Right lung (tissue), 5 donors: ENCODE data around the gene CHD6. TPM values are rescaled to one million over a fixed set of nuclear protein-coding genes. Genes with fewer than 3 reads are reported as not detected.

ENCODE experiments used
- DNase-seq, 2 donors: peaks; one replicate each; pipeline ENCODE4 v3.0.0-alpha.2; 2013
- polyA plus RNA-seq, 5 donors: library from polyadenylated mRNA; unstranded; fragments of 120-200 nt; gene quantifications; one replicate each; pipeline versions ENCODE4 v1.2.1 to v1.2.3, GENCODE V29; 2013; ENCODE audit warnings: inconsistent platforms in 1 of 5, low replicate concordance in 1 of 5; ENCODE audit not compliant: insufficient read length in 5 of 5, insufficient read depth in 1 of 5

The CHD6 gene
- polyA plus RNA-seq, 5 donors: 33.0 to 64.6 (median 57.5) TPM

DNA sequence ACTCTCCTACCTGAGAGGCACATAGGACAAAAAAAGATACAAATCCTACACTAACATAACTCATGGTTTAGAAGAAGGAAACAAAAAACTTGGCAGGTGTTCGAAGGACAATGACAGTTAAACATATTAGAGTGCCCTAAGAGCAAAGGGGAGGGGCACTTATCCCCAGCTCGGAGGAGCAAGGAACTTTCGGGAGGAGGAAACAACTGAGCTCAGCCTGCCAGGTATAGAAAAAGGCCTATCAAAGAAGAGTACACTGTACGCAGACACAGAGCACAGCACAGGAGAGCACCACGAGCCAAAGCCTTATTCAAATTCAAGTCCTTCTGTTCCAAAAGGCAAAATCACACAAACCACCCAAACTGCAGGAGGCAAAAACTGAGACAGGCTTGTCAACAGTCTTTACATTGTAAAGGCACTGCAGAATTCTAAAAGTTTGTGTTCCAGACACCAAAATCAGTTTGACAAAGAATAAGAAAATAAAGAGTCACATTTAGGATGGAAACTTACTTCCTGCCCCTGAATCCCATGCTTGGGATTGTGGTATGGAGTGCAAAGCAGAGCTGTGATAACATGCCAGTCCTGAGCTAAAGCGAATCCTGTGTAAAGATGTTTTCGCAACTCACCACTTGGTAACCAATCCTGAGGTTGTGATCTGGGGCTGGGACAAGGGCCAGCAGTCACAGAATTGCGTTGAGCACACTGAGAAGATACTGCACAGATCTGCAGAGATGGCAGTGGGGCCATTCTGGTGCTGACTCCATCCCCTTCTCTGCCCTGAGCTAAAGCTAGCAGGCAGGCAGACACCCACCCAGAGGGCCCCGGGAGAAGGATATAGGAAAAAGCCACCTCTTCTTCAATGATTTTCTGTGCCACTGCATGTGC, 108.6 kb downstream of the CHD6 start:
- peak; percentile 32 to 52 for DNase-seq

DNA sequence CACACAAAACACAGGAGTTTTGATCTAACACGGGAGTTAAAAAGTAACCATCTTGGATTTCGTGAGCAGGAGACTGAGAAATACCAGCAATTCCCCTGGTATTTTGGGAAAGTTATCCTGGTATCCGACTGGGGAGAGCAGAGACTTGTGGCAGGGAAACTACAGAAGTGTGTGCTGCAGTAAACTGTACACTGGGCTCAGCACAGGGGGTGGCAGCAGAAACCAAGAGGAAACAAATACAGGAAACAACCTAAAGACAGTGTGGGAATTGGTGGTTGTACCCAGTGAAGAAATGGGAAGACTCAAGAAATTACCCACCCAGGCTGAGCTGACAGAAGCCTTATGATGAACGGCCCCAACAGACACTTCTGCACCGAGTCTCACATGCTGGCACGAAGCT, 109.8 kb downstream of the CHD6 start:
- DNase-seq: no peak

DNA sequence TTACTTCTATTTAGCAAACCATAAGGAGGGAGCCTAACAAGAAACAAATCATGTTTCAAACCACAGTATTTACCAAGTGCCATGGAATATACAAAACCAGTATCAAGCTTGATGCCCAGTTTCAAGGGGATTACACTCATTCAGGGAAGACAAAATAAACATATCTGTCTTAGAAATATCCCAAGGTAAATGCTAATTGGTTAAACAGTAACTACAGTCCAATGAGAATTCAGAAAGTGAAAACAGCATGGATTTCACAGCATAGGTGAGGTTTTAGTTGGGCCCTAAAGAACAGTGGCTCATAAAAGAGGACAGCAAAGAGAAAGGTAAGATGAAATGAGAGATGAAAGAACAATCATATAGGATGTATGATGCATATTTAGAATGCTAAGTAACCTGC, 110.3 kb downstream of the CHD6 start:
- no peak for DNase-seq

DNA sequence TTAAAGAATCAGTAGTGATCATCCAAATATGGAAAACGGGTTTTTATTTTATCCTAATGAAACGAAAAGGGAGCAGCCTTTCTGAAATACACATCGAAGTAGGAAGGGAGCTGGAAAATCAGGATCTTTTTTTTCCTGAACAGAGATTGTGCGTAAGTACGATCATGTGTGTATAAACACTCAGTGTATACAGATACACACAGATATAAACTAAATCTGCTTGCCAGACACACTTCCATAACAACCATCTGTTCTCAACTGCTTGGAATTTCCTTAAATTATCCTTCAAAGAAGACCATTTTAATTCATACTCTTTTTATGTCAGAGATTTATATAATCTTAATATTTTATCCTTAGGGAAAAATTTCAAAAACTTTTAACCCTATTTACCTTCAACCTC, 110.7 kb downstream of the CHD6 start:
- peak; percentile 31 to 46 for DNase-seq

DNA sequence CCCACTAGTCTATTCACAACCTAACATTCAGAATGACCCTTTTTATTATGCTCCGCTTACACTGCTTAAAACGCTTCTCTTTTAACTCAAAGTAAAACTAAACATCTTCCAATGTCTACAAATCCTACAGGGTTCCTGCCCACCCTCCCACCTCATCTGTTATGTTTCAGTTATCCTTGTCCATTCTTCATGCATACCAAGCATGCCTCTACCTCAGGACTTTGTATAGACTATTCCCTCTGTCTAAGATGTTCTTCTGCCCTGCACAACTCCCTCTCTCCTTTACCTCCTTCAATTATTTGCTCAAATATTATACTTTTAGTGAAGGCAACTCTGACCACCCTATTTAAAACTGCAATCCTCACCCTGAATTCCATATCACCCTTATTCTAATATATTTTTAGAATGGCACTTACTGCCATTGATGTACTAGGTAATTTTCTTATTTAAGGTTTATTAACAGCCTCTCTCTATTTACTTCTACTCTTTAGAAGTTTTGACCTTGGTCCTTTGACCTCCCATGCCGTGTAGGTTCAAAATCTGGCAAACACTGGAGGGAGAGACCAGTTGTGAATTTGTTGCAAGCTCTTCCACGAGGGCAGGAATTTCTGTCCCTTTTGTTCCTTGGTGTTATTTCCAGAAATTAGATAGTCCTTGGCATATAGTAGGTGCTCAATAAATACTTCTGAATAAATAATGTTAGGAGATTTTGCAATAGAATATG, 111.8 kb downstream of the CHD6 start:
- DNase-seq: no peak

DNA sequence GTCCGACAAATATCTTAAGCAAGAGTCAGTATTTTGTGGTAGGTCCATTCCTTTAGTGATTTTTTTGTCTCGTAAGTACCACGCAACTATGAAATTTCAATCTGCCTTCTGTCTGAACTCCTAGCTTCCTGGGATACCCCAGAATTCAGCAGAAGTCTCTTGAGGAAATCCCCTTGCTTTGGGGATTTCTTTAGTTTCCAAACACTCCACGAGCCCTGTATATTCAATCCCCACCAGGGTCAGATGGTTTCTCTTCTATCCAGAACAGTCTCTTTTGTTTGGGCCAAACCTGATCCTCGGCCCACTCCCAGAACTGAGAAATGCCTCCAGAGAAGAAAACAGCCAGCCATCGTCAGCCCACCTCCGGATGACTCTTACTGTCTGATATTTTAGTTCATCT, 113.0 kb downstream of the CHD6 start:
- DNase-seq: no peak

DNA sequence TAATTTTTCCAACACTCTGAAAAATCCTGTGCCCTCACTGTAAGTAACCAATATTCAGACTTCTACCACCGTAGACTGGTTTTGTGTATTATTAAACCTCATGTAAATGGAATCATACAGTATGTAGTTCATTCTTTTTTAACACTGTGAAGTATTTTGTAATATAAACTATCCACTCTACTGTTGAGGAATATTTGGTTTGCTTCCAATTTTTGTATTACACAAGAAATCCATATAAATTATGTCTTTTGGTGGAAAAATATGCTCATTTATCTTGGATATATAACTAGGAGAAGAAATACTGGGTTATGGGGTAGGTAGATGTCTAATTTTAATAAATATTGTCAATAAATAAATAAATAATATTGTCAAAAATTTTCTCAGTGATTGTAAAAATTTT, 116.8 kb downstream of the CHD6 start:
- DNase-seq: no peak

DNA sequence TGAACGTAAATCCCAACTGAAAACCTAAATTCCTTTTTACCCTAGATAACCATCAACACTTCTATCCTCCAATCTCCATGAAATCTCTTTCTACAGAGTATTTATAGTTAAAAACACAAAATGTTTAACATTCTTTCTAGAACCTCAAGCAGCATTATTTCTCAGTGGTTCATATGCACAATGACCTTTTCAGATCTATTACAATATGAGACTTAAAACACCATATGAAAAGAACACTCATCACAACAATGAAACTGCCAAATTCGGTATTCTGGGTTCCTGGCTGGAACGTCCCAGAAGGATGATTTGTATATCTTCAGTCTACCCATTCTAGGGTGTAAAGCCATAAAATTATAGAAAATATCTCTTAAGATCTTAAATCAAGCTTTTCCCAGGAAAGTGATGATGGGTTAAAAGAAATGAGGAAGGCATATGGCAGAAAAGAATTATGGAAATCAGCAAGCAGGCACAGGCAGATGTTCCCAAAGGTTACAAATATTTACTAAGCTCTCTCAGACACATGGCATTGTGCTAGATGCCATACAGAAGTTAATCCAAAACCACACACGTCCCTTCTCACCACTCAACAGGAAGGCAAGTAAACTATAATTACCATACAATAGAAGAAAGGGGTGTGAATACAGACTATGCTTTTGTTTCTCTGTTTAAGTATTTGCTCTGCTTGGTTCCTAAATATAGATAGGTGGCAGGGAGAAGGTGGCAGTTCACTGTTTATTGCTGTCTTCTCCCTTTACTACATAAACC, 118.0 kb downstream of the CHD6 start:
- DNase-seq: no peak

DNA sequence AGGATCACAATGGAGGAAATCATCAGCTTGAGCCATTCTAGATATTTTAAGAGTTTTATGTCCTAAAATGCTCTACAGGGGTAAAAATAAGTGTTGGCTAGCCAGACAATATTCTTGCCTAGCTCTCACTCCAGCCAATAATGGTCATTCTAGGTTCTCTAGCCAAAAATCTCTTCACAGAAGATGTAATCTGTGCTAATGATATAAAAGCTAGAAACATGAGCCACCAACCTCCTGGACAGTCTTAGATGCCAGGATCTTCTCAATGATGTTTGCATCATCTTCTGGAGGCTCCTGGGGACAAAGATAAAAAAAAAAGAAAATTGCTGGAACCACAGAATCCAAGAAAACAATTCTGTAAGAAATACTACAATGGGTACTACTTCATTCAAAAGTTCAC, 119.1 kb downstream of the CHD6 start:
- DNase-seq: no peak

DNA sequence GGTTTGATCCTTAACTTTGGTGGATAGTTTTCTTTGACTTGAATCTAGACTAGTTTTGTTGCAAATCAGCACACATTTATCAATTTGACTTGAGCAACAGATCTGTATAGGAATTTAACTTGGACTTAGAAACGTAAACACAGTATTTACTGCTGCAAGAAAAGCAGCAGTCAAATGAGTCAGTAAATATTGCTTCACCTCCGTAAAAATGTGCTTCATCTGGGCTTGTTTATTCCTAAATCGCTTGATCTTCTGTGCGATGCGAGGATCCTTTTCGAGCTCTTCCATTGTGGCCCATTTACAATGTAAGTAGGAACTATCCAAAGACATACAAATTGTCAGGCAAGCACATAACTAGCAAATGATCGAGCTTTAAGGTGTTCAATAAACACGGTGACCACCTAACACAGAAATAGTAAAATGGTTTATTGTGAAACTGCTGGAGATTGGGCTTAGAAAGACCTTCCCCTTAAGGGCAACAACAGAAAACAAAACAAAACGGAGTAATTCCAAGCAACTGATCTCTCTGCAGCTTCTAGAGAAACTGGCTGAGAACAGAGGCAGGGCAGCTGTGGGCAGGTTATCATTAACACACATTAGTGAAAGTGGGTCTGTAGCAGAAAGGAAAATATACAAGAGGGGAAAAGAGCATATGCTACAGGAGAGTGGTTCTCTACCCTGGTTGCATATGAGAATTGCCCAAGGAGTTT, 120.8 kb downstream of the CHD6 start:
- no peak for DNase-seq

DNA sequence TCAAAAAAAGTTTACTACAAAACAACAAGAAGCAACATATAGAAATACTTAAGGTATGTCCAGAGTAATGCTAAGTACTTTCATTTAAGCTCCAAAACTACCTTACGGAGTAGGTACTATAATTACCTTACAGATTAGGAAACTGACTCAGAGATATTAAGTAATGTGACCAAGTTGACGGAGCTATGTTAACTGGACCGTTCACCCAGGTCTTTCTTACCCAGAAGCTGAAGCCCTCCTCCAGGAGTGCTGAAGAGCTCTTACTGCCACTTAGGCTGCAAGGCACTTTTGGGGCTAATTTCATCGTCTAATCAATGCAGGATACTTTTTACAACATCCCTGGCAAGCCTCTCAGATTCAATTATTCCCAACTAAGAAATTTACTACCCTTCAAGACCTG, 123.7 kb downstream of the CHD6 start:
- DNase-seq: no peak

DNA sequence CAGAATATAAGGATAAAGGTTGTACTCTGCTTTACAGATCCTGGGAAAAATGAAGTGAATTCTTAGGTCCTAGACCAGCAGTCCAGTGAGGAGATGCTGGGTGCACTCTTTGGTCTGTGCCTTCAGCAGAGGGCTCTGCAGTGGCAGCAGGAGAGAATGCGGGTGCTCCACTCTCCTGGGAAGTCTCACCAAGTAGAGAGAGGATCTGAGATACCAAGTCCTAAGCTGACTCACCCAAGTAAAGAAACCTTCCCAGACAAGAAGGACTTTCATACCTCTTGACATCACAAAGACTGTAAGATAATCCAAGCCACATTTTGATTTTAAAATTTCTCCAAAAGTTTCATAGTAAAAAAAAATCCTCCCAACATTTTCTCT, 134.6 kb downstream of the CHD6 start:
- no peak for DNase-seq

DNA sequence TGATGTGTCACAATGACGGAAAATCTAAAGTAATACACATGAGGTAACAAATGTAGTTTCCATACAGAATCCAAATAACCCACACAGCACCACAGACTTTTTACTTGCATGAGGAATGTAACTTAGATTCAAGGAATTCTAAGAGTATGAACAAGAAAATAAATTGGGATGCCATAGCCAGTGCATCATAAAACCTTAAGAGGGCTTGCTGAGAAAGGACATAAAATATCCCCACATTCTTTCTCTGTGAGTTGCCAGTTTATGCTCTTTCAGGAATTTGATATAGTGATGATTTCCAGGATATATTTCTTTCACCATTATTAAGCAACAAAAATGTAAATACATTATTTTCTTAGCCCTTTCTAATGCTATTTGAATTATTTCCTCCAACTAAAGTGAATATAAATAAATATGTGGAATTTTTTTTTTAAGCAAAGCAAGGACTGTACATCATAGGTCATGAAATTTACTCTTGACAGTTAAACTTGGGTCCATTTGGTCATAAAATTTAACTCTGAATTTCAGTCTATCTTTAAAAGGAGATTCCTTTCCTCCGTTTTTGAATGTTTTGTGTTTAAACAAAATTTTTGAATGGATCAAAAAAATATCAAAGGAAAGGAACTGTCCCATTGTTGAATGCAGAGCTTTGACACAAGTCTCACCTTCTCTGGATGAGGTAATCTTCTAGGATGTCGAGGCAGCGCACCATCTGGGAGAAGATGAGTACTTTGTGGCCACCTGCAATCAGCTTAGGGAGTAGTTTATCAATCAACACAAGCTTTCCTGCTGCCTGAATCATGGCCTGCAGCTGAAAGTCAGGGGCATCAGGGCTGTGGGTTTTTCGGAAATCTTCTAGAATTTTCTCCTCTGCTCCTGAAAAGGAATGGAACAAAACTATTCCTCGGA, 135.3 kb downstream of the CHD6 start:
- DNase-seq: no peak

DNA sequence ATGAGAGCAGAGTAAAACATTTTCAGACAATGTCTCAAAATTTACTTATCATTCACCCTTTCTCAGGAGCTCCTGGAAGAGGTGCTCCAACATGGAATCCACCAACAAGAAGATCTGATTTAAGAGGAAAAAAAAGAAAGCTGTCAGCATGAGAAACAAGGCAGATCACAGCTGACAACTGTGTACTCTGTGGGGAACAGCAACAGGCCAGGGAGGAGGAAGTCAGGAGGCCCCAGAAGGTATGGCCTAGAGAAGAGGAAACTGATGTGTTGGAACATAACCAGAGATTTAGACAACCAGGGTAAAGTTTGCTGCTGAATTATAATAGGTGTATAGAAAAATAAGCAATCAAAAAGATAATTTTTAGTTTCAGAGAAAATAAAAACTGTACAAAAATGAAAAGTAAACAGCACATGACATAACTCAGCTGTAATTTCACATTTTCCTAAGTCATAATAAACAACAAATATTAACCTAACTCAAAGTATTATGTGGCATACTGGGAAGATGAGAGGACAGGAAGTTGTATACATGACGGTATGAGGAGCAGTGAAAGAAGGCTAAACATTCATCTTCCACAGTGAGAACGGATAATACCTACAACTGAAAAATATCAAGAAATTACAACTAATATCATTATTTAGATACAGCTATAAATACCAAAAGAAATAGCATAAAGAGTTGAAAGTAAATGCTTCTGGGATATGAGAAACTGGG, 138.0 kb downstream of the CHD6 start:
- no peak for DNase-seq

DNA sequence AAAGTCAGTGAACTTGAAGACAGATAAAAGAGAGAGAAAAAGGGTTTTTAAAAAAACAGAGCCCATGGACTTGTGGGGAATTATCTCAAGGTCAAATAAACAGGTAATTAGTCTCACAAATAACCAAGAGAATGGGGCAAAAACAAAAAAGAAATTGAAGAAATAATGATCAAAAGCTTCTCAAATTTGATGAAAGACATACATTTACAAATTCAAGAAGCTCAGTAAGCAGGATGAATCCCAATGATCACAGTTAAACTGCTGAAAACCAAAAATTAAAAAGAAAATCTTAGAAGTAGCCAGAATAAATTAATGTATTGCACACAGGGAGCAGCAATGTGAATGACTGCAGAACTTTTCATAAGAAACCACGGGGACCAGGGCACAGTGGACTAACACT, 139.1 kb downstream of the CHD6 start:
- DNase-seq: no peak

DNA sequence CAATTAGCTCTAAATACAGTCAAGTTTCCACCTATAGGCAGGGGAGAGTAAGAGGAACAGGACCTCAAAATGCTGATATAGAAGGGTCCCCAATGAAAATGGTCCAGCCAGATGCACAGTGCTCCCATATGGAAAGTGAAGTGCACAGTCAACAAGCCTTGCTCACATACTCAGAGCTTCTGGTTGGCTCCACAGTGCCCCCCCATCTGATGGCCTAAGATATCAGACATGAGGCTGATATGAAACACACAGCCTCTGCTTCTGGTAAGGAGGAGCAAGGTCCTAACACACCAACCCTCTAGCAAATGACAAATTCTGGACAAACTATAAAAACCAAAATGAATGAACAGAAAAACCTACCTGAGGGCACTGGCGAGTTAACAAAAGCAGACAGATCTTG, 140.2 kb downstream of the CHD6 start:
- no peak for DNase-seq

DNA sequence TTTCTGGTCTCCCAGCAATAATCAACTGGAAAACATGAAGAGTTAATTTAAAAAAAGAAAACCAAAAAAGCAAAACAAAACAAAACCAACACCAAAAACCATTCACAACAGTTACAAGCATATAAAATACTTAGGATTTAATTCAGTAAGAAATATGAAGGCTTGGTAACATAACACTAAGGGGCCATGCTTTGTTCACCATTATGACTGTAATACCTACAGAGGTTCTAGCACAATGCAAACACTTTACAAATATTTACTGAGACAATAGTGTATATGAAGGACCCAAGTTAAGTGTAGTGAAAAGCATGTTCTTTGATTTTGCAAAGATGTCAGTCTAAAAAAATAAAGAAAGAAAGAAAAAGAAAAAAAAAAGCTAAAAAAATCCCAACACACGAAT, 141.7 kb downstream of the CHD6 start:
- DNase-seq: no peak

DNA sequence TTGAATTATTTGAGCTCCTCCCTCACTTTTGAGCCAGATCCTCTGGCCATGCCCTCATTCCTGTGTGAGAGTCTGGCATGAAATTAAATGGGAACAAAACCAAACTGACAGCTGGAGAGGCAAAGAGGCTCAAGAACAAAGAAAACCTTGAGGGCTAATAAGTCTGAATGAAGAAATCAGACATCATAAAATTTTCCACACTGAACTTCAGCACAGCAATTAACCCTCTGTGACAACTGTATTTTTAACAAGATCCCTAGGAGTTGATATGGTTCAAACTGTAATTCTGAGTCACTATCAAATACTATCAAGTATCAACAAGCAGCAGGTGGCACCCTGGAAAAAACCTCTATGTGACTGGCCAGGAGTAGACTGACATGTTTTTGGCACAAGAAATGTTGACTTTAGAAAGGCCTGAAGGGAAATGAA, 142.2 kb downstream of the CHD6 start:
- DNase-seq: peak; percentile 76 to 87

DNA sequence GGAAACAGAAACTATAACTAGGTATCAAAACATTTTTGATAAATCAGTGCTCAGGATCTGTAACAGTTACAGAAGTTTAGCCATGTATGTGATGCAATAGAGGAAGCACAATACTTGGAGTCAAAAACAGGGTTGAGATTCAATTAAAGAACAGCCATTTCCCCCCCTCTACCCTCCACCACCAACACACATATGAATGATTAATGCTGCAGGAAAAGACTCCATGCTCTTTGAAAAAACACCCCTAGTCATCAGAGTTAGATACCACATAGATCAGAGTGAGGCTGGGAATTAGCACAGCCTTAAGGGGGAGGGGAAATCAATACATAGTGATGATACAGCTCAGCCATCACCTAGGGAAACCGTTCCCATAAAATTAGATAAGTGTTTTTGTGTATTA, 142.7 kb downstream of the CHD6 start:
- peak in 1 of 2 donors; percentile 27 for DNase-seq
